Articular chondrocyte of knee joint (primary cell): ENCODE results near the gene MYH3. TPM values are rescaled to one million over a fixed set of nuclear protein-coding genes. Genes with fewer than 3 reads are reported as not detected.

Experiments
- total RNA-seq: library from RNA; depleted of rRNA; stranded (reverse); fragments of >200 nt; gene quantifications from 2 replicates; pipeline ENCODE4 v1.2.3, GENCODE V29; 2012

MYH3 gene
- total RNA-seq = 0.86 and 1.4 TPM in 2 replicates

DNA sequence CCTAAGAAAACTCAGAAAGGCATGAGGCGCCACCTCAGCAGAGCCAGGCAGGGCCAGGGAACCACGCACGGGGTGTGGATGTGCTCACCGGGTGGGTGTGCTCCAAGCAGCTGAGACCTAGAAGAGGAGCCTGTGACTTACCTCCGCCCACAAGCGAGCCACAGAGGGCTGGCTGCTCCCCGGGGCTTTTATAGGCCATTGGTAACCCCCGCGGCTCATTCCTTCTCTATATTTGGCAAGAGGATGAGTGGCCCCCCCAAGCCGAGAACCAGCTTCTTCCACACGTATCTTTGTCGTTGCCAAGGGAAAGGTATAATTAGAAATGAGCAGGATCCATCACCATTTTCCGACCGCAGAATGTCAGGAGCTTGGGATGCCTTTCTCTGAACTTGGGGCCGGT lies at the start of gene MYH3:
Gene MYH3 (minus strand): TSS at position 162 of the 400 bp plus-strand sequence. CDS start 2,245 bp downstream, outside the sequence.

DNA sequence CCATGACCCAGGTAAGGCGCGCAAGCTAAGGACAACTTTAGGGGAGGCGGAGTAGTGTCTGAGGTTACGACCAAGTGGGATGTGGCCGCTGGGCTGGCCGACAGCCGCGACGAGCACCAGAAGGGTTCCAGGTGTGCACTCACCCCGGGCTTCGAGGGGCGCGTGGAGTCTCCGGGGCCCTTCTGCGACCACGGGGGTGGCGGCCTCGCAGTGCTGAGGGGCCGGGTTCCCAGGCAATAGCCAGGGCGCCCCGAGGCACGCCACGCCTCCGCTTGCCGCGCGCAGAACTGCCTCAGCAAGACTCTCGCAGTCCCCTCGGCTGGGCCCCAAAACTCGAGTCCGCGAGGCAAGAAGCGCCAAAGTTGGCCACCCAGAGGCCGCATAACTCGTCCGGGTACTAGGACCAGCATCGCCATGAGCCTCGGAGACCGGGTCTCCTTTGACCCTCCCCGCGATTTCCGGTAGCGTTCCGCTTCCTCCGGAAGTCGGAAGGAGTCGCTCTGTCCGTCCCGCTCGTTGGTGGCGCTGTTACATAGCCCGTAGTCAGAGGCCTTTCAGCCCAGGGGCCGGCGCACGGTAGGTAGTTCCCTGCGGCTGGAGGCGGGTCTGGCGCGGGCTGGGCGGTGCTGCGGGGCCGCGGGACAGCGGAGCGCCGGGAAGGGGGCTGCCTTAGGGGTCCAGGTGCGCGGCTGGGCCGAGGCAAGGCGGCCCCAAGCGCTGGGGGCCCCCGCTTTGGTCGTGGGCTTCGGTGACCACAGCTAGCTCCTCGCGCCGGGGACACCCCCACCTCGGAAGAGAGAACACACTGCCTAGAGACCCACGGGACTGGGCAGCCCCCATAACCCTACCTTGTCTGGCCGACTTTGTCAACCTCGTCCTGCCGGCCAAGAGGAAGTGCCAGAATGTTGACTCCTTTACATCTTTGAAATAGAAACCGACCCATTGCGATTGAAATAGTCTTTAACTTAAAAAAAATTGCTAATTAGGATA lies 40.3 kb upstream of the MYH3 start, which contains the start of the genes ADPRM and SCO1:
Gene ADPRM (plus strand): TSS at position 503 of the 990 bp plus-strand sequence. CDS start 7,333 bp downstream, outside the sequence.
Gene SCO1 (minus strand): TSS at position 442 of the 990 bp plus-strand sequence. CDS start 26 bp downstream, at position 416.

Other genes with a start within 250 kb of the MYH3 start
- not detected in 2 replicates for gene MYH8, start 235.4 kb downstream of the MYH3 start, total RNA-seq
- not detected in 2 replicates for gene MYH4, start 187.8 kb downstream of the MYH3 start, total RNA-seq
- not detected in 2 replicates for gene MYH1, start 138.8 kb downstream of the MYH3 start, total RNA-seq
- not detected in 2 replicates for gene MYH2, start 107.7 kb downstream of the MYH3 start, total RNA-seq
- 22.3 and 23.9 TPM in 2 replicates for gene SCO1, start 40.2 kb upstream of the MYH3 start, total RNA-seq
- gene ADPRM, start 40.3 kb upstream of the MYH3 start, total RNA-seq = 14.3 and 17.1 TPM in 2 replicates
- gene TMEM220, start 72.7 kb upstream of the MYH3 start, total RNA-seq = 3.6 and 6.8 TPM in 2 replicates
- not detected in 2 replicates for gene TMEM238L, start 146.8 kb upstream of the MYH3 start, total RNA-seq
- not detected in 2 replicates for gene PIRT, start 180.8 kb upstream of the MYH3 start, total RNA-seq